ENCODE measurements around the gene SLC9A8. TPM values are rescaled to one million over a fixed set of nuclear protein-coding genes. Genes with fewer than 3 reads are reported as not detected.
"Not testable (repeated sequence)": the region's sequence is repeated elsewhere in the genome, so short reads cannot be mapped to it uniquely, and the experiment has no call there.

SLC9A8 gene
- total RNA-seq, 4 donors from 2014 or later: 9.0 to 31.0 (median 16.6) TPM

GRCh38 chr20:49893242-49894072, 80.8 kb downstream of the SLC9A8 start:
- Histone ChIP-seq H3K36me3 (no peaks in the 10 kb centered on the region), H3K4me1 (peaks cover 0 to 32% (median 16%) of the 10 kb centered on the region in 4 donors), H3K27ac (peak overlapping the region in 1 of 4 donors; percentile 11), H3K27me3 (no peaks in the 10 kb centered on the region), H3K4me3 (no peak overlapping the region), H3K9me3 (no peaks in the 10 kb centered on the region)
- no peak for TF ChIP-seq POLR2A (IDR thresholded peaks at IDR 0.05)
- no peak for TF ChIP-seq CTCF (IDR thresholded peaks at IDR 0.05)
- no peak for TF ChIP-seq EP300 (IDR thresholded peaks at IDR 0.05; ENCODE audit: low read depth)
- TF ChIP-seq POLR2AphosphoS5 (IDR thresholded peaks at IDR 0.05): no peak
- DNase-seq: no peak
- WGBS, 2 donors (ENCODE audit: low coverage in 1 of 2): 65% methylated on average over 12 of the region's 12 CpGs; no CpG with 5 or more reads in 1 of the 2 donors
- in situ Hi-C loops (cut with MboI; ENCODE audit: low pct_ligation_motif_present in 1 of 4, low pct_unique_long_range_greater_than_20kb in 1 of 4, low sequenced_read_pairs in 3 of 4): no loop called here
- intact Hi-C loops (cut with DNase I; ENCODE audit: low total_unique reads): no loop called here

- no peak for TF ChIP-seq POLR2A (IDR thresholded peaks at IDR 0.05)
- no peak for TF ChIP-seq POLR2AphosphoS5 (IDR thresholded peaks at IDR 0.05)
- no peak for TF ChIP-seq EP300 (IDR thresholded peaks at IDR 0.05; ENCODE audit: low read depth)
- TF ChIP-seq CTCF (IDR thresholded peaks at IDR 0.05): no peak
- no peak overlapping the region for H3K4me3 ChIP-seq
- intact Hi-C loops (cut with DNase I; ENCODE audit: low total_unique reads) (no loop called here), in situ Hi-C loops (cut with MboI; ENCODE audit: low pct_ligation_motif_present in 1 of 4, low pct_unique_long_range_greater_than_20kb in 1 of 4, low sequenced_read_pairs in 3 of 4) (no loop called here)
- peaks cover 0 to 28% (median 13%) of the 10 kb centered on the region in 4 donors for H3K4me1 ChIP-seq
- 49 to 59% methylated on average over 3 to 6 of the region's 6 CpGs for WGBS, 2 donors (ENCODE audit: low coverage in 1 of 2)
- H3K27me3 ChIP-seq: no peaks in the 10 kb centered on the region
- H3K27ac ChIP-seq: peak overlapping the region in 1 of 4 donors; percentile 11
- no peaks in the 10 kb centered on the region for H3K36me3 ChIP-seq
- DNase-seq: no peak
- no peaks in the 10 kb centered on the region for H3K9me3 ChIP-seq
Measured at GRCh38 chr20:49894073-49894470, 81.4 kb downstream of the SLC9A8 start.

- intact Hi-C loops (cut with DNase I; ENCODE audit: low total_unique reads); H3K9me3 ChIP-seq; in situ Hi-C loops (cut with MboI; ENCODE audit: low pct_ligation_motif_present in 1 of 4, low pct_unique_long_range_greater_than_20kb in 1 of 4, low sequenced_read_pairs in 3 of 4); H3K36me3 ChIP-seq; H3K4me3 ChIP-seq; H3K27me3 ChIP-seq; H3K27ac ChIP-seq; DNase-seq: not testable (repeated sequence)
- peaks cover 0 to 14% (median 7%) of the 10 kb centered on the region in 4 donors for H3K4me1 ChIP-seq
- WGBS, 2 donors (ENCODE audit: low coverage in 1 of 2): 89 to 100% methylated on average over 3 to 7 of the region's 7 CpGs
Measured at GRCh38 chr20:49895474-49896093, 83.0 kb downstream of the SLC9A8 start.

GRCh38 chr20:49896204-49896603, 83.6 kb downstream of the SLC9A8 start:
- DNase-seq: no peak
- in situ Hi-C loops (cut with MboI; ENCODE audit: low pct_ligation_motif_present in 1 of 4, low pct_unique_long_range_greater_than_20kb in 1 of 4, low sequenced_read_pairs in 3 of 4) (no loop called here), intact Hi-C loops (cut with DNase I; ENCODE audit: low total_unique reads) (no loop called here)
- no peaks in the 10 kb centered on the region for H3K27me3 ChIP-seq
- WGBS, 2 donors (ENCODE audit: low coverage in 1 of 2): 79 to 84% methylated on average over 5 to 6 of the region's 6 CpGs
- no peaks in the 10 kb centered on the region for H3K36me3 ChIP-seq
- no peak overlapping the region for H3K27ac ChIP-seq
- H3K4me1 ChIP-seq: peaks cover 0 to 8% (median 5%) of the 10 kb centered on the region in 4 donors
- TF ChIP-seq POLR2AphosphoS5 (IDR thresholded peaks at IDR 0.05): no peak
- no peak for TF ChIP-seq EP300 (IDR thresholded peaks at IDR 0.05; ENCODE audit: low read depth)
- no peak for TF ChIP-seq POLR2A (IDR thresholded peaks at IDR 0.05)
- H3K4me3 ChIP-seq: no peak overlapping the region
- no peaks in the 10 kb centered on the region for H3K9me3 ChIP-seq
